Thyroid gland (tissue), 4 donors: ENCODE results near the gene PDHX. TPM values are rescaled to one million over a fixed set of nuclear protein-coding genes. Genes with fewer than 3 reads are reported as not detected.

Experiments
- DNase-seq, 2 donors: peaks; one replicate each; pipeline ENCODE4 v3.0.0-alpha.2; 2019
- H3K27ac ChIP-seq, 3 donors: fragments of 200-600 bp; sonication (generic); 1 replicate in 2 of 3; 2 replicates in 1 of 3; pipeline ENCODE4 v1.5.1; 2016 to 2019; ENCODE audit warnings: mild to moderate bottlenecking in 1 of 3, moderate library complexity in 1 of 3
- H3K27me3 ChIP-seq: fragments of 200-600 bp; sonication (generic); one replicate; pipeline ENCODE4 v1.5.1; 2019
- H3K36me3 ChIP-seq, 2 donors: fragments of 200-600 bp; sonication (generic); one replicate each; pipeline ENCODE4 v1.5.1; 2016 to 2019
- H3K4me1 ChIP-seq, 2 donors: fragments of 200-600 bp; sonication (generic); one replicate each; pipeline ENCODE4 v1.5.1; 2017 to 2019
- H3K4me3 ChIP-seq, 3 donors: fragments of 200-600 bp; sonication (generic); replicated peaks in 1 of 3; 1 replicate in 2 of 3; 2 replicates in 1 of 3; pipeline ENCODE4 v1.5.1; 2016; ENCODE audit warnings: mild to moderate bottlenecking in 1 of 3
- H3K9me3 ChIP-seq: fragments of 200-600 bp; sonication (generic); one replicate; pipeline ENCODE4 v1.5.1; 2017
- CTCF ChIP-seq, 6 experiments: fragments of 200-600 bp in 3 of 6; fragments of 450-650 bp in 3 of 6; sonication (generic) in 3 of 6; IDR thresholded peaks; one replicate each; pipeline ENCODE4 v1.5.1; 2016 to 2019; ENCODE audit warnings: antibody characterized with exemption in 6 of 6, mild to moderate bottlenecking in 2 of 6, inconsistent platforms in 1 of 6, moderate library complexity in 1 of 6
- POLR2A ChIP-seq, 2 donors: fragments of 450-650 bp; IDR thresholded peaks; one replicate each; pipeline ENCODE4 v1.6.1; 2017; ENCODE audit warnings: antibody characterized with exemption in 2 of 2, mild to moderate bottlenecking in 2 of 2, moderate library complexity in 1 of 2
- WGBS, 2 donors: methylation state at CpG; one replicate each; pipeline ENCODE4 v1.1.5; 2017; 5-methylcytosine and 5-hydroxymethylcytosine counted together
- intact Hi-C: fragments of 100-400 bp; cut with DNase I; formaldehyde crosslinking; loops from one replicate; pipeline ENCODE4 v1.15.1; 2023
- total RNA-seq, 4 donors: library from RNA; depleted of rRNA; stranded (reverse); fragments of >200 nt; gene quantifications; one replicate each; pipeline ENCODE4 v1.2.3, GENCODE V29; 2016

The PDHX gene
- total RNA-seq, 4 donors from 2014 or later = 30.8 to 35.2 (median 31.2) TPM

GRCh38 chr11:35035894-35036408 is 119.5 kb downstream of the PDHX start:
- DNase-seq = no peak
- no peak overlapping the region for H3K27ac ChIP-seq
- H3K4me3 ChIP-seq = no peak overlapping the region
- H3K36me3 ChIP-seq = no peaks in the 10 kb centered on the region
- WGBS, 2 donors = 86 to 92% methylated on average over 3 of the region's 3 CpGs
- H3K9me3 ChIP-seq = no peaks in the 10 kb centered on the region
- intact Hi-C loops = no loop called here
- peaks cover 0 to 14% of the 10 kb centered on the region in 2 donors for H3K4me1 ChIP-seq
- no peaks in the 10 kb centered on the region for H3K27me3 ChIP-seq
- TF ChIP-seq CTCF (IDR thresholded peaks at IDR 0.05) (no peak), POLR2A (IDR thresholded peaks at IDR 0.05) (no peak)

GRCh38 chr11:35036639-35037038 is 120.2 kb downstream of the PDHX start:
- no peaks in the 10 kb centered on the region for H3K27me3 ChIP-seq
- peaks cover 0 to 14% of the 10 kb centered on the region in 2 donors for H3K4me1 ChIP-seq
- no peak overlapping the region for H3K4me3 ChIP-seq
- H3K36me3 ChIP-seq = no peaks in the 10 kb centered on the region
- intact Hi-C loops = no loop called here
- no peak for DNase-seq
- WGBS, 2 donors = 74 to 79% methylated on average over 3 of the region's 3 CpGs
- no peak overlapping the region for H3K27ac ChIP-seq
- H3K9me3 ChIP-seq = no peaks in the 10 kb centered on the region
- TF ChIP-seq CTCF (IDR thresholded peaks at IDR 0.05) (no peak), POLR2A (IDR thresholded peaks at IDR 0.05) (no peak)

- TF ChIP-seq CTCF (IDR thresholded peaks at IDR 0.05) (no peak), POLR2A (IDR thresholded peaks at IDR 0.05) (no peak)
- DNase-seq = no peak
- intact Hi-C loops = no loop called here
- no peak overlapping the region for H3K4me3 ChIP-seq
- no peaks in the 10 kb centered on the region for H3K9me3 ChIP-seq
- 94 to 95% methylated on average over 5 of the region's 5 CpGs for WGBS, 2 donors
- H3K36me3 ChIP-seq = no peaks in the 10 kb centered on the region
- no peak overlapping the region for H3K27ac ChIP-seq
- H3K4me1 ChIP-seq = no peaks in the 10 kb centered on the region
- no peaks in the 10 kb centered on the region for H3K27me3 ChIP-seq
Measured at GRCh38 chr11:35038211-35038928, 122.0 kb downstream of the PDHX start.

- Histone ChIP-seq H3K27me3 (no peaks in the 10 kb centered on the region), H3K4me3 (no peak overlapping the region), H3K36me3 (no peaks in the 10 kb centered on the region), H3K9me3 (no peaks in the 10 kb centered on the region), H3K27ac (no peak overlapping the region), H3K4me1 (no peaks in the 10 kb centered on the region)
- no peak for DNase-seq
- 93 to 97% methylated on average over 3 of the region's 3 CpGs for WGBS, 2 donors
- TF ChIP-seq POLR2A (IDR thresholded peaks at IDR 0.05) (no peak), CTCF (IDR thresholded peaks at IDR 0.05) (no peak)
- intact Hi-C loops = no loop called here
Measured at GRCh38 chr11:35039076-35039475, 122.7 kb downstream of the PDHX start.

- no peak overlapping the region for H3K27ac ChIP-seq
- no peaks in the 10 kb centered on the region for H3K4me1 ChIP-seq
- 82 to 89% methylated on average over 12 of the region's 12 CpGs for WGBS, 2 donors
- no peak for TF ChIP-seq POLR2A (IDR thresholded peaks at IDR 0.05)
- TF ChIP-seq CTCF (IDR thresholded peaks at IDR 0.05) = no peak
- H3K27me3 ChIP-seq = no peaks in the 10 kb centered on the region
- no peak overlapping the region for H3K4me3 ChIP-seq
- intact Hi-C loops = no loop called here
- no peaks in the 10 kb centered on the region for H3K9me3 ChIP-seq
- no peak for DNase-seq
- H3K36me3 ChIP-seq = no peaks in the 10 kb centered on the region
Measured at GRCh38 chr11:35040221-35040942, 124.0 kb downstream of the PDHX start.
